ENCODE measurements around the gene PALLD.

DNA sequence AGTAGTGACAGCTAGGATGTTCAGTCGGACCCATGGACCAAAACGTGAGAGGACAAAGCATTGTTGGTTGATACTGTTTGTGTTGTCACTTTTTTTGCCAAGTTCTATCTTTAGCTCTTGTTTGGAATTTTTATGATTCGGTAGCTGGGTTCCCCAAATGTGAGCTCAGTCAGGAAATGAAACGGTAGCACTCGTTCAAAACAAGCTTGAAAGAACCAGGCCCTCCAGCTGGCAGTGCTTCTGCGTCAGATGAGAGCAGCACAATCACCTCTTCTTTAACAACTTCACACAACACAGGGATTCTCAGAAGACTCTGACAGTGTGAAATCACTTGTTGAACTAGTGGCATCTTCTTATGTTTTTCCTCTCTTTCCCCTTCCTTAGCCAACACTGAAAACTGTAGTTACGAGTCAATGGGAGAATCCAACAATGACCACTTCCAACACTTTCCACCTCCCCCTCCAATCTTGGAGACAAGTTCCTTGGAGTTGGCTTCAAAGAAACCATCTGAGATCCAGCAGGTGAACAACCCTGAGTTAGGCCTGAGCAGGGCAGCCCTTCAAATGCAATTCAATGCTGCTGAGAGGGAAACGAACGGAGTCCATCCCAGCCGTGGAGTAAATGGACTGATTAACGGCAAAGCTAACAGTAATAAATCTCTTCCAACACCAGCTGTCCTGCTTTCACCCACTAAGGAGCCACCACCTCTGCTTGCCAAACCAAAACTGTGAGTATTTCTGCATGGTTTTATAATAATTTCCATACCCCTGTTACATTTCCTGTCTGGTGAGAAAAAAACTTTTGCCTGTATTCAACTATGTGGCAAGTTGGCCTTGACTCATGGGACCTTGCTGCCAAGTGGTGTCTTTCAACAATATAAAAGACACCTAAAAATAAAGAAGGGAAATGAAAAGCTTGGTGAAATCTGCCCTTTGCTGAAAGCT is 214.6 kb downstream of the PALLD start:
- TF ChIP-seq EZH2 (IDR thresholded peaks at IDR 0.05): no peak
- TF ChIP-seq POLR2AphosphoS5 (IDR thresholded peaks at IDR 0.05; ENCODE audit: borderline replicate concordance, low read depth, low read length): no peak
- TF ChIP-seq FOXP2 (optimal IDR thresholded peaks at IDR 0.05; ENCODE audit: control extremely low read depth, extremely low read length, insufficient read depth): no peak

Measured in SK-N-MC (cell line).